Peyer's patch (tissue), 4 donors: ENCODE results near the gene YY1. TPM values are rescaled to one million over a fixed set of nuclear protein-coding genes. Genes with fewer than 3 reads are reported as not detected.
"Not testable (repeated sequence)": the region's sequence is repeated elsewhere in the genome, so short reads cannot be mapped to it uniquely, and the experiment has no call there.

ENCODE experiments used
- DNase-seq, 3 donors: peaks; one replicate each; pipeline ENCODE4 v3.0.0-alpha.2; 2017 to 2019
- H3K27ac ChIP-seq, 4 donors: fragments of 200-600 bp; sonication (generic); one replicate each; pipeline ENCODE4 v1.5.1; 2016 to 2019
- H3K27me3 ChIP-seq, 2 donors: fragments of 200-600 bp; sonication (generic); one replicate each; pipeline ENCODE4 v1.5.1; 2019
- H3K36me3 ChIP-seq, 3 donors: fragments of 200-600 bp; sonication (generic); one replicate each; pipeline ENCODE4 v1.5.1; 2016 to 2019
- H3K4me1 ChIP-seq, 4 donors: fragments of 200-600 bp; sonication (generic); one replicate each; pipeline ENCODE4 v1.5.1; 2016 to 2019
- H3K4me3 ChIP-seq, 4 donors: fragments of 200-600 bp; sonication (generic); 1 replicate in 3 of 4; 2 replicates in 1 of 4; pipeline ENCODE4 v1.5.1; 2016 to 2019; ENCODE audit warnings: mild to moderate bottlenecking in 1 of 4
- H3K9me3 ChIP-seq, 4 donors: fragments of 200-600 bp; sonication (generic); one replicate each; pipeline ENCODE4 v1.5.1; 2016 to 2019; ENCODE audit warnings: mild to moderate bottlenecking in 1 of 4
- CTCF ChIP-seq, 6 experiments: fragments of 450-650 bp in 4 of 6; fragments of 200-600 bp in 2 of 6; sonication (generic) in 1 of 6; IDR thresholded peaks; one replicate each; pipeline ENCODE4 v1.5.1; 2017 to 2019; ENCODE audit warnings: antibody characterized with exemption in 6 of 6, mild to moderate bottlenecking in 3 of 6, moderate library complexity in 1 of 6
- POLR2A ChIP-seq, 2 donors: fragments of 450-650 bp; IDR thresholded peaks; one replicate each; pipeline ENCODE4 v1.5.1; 2017; ENCODE audit warnings: antibody characterized with exemption in 2 of 2, mild to moderate bottlenecking in 2 of 2, moderate library complexity in 2 of 2
- total RNA-seq, 4 donors: library from RNA; depleted of rRNA; stranded (reverse); fragments of >200 nt; gene quantifications; one replicate each; pipeline ENCODE4 v1.1.0, GENCODE V29; 2016

Gene YY1
- total RNA-seq, 4 donors from 2014 or later = 42.0 to 63.5 (median 50.9) TPM

- no peaks in the 10 kb centered on the region for H3K9me3 ChIP-seq
- H3K4me3 ChIP-seq = no peak overlapping the region
- H3K36me3 ChIP-seq = no peaks in the 10 kb centered on the region
- peaks cover 6 to 37% (median 16%) of the 10 kb centered on the region in 4 donors for H3K4me1 ChIP-seq
- peak overlapping the region in 2 of 4 donors; percentile 11 to 81 for H3K27ac ChIP-seq
- H3K27me3 ChIP-seq = no peaks in the 10 kb centered on the region
- DNase-seq = no peak
- TF ChIP-seq CTCF (IDR thresholded peaks at IDR 0.05) (no peak), POLR2A (IDR thresholded peaks at IDR 0.05) (no peak)
These were observed 14.6 kb upstream of the YY1 start for GRCh38 chr14:100224229-100224866.

DNA sequence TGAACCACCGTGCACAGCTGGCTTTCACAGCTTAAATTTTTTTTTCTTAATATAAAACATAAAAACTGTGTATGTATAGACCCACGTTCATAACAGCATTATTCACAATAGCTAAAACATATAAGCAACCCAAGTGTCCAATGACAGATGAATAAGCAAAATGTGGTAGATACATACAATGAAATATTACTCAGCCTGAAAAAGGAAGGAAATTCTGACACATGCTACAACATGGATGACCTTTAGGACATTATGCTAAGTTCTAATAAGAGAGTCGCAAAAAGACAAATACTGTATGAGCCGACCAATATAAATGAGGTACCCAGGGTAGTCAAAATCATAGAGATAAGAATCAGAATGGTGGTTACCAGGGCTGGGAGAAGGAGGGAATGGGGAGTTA, 13.8 kb upstream of the YY1 start:
- Histone ChIP-seq H3K4me3 (no peak overlapping the region), H3K9me3 (no peaks in the 10 kb centered on the region), H3K4me1 (peaks cover 6 to 37% (median 16%) of the 10 kb centered on the region in 4 donors), H3K36me3 (no peaks in the 10 kb centered on the region), H3K27ac (no peak overlapping the region), H3K27me3 (no peaks in the 10 kb centered on the region)
- DNase-seq = no peak
- TF ChIP-seq POLR2A (IDR thresholded peaks at IDR 0.05) = no peak
- TF ChIP-seq CTCF (IDR thresholded peaks at IDR 0.05) = no peak

DNA sequence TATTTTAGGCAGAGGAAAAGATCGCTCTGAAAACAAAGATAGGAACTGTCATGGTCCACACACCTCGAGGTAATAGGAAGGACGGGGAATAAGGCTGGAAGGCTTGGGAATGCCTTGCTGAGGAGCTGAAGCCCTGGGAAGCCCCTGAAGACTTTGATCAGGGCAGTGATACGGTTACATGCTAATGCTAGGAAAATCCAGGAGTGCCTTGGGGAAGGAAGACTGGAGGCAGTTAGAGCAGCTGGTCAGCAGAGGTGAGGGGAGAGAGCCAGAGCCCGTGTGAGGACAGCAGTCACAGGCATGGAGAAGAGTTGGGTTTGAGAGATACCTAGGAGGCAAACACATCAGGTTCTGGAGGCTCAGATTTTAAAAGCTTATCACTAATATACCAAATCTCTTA, 8.6 kb upstream of the YY1 start:
- no peaks in the 10 kb centered on the region for H3K36me3 ChIP-seq
- H3K9me3 ChIP-seq = no peaks in the 10 kb centered on the region
- no peak overlapping the region for H3K27ac ChIP-seq
- DNase-seq = no peak
- H3K4me3 ChIP-seq = no peak overlapping the region
- TF ChIP-seq POLR2A (IDR thresholded peaks at IDR 0.05) (no peak), CTCF (IDR thresholded peaks at IDR 0.05) (no peak)
- no peaks in the 10 kb centered on the region for H3K27me3 ChIP-seq
- H3K4me1 ChIP-seq = no peaks in the 10 kb centered on the region

DNA sequence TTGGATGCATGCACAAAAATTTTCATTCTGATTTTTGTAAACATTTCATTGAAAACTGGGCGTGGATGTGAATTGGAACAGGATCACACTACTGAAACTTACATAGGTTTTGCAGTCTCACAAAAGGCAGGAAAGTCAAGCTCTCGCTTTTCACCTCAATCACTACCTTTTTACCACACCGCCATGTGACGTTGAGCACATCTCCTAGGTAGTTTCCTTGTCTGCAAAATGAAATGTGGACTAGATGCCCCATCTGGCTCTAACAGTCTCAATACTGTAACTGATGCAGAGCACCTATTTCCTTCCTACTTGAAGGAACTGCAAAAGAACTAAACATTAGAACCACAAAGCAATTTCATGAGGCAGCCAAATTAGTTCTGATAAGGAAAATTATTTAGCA, 4.4 kb upstream of the YY1 start:
- TF ChIP-seq POLR2A (IDR thresholded peaks at IDR 0.05) = no peak
- no peak for TF ChIP-seq CTCF (IDR thresholded peaks at IDR 0.05)
- H3K27ac ChIP-seq = no peak overlapping the region
- H3K9me3 ChIP-seq = no peaks in the 10 kb centered on the region
- H3K4me1 ChIP-seq = peaks cover 0 to 21% (median 6%) of the 10 kb centered on the region in 4 donors
- H3K36me3 ChIP-seq = no peaks in the 10 kb centered on the region
- no peaks in the 10 kb centered on the region for H3K27me3 ChIP-seq
- DNase-seq = no peak
- H3K4me3 ChIP-seq = no peak overlapping the region

DNA sequence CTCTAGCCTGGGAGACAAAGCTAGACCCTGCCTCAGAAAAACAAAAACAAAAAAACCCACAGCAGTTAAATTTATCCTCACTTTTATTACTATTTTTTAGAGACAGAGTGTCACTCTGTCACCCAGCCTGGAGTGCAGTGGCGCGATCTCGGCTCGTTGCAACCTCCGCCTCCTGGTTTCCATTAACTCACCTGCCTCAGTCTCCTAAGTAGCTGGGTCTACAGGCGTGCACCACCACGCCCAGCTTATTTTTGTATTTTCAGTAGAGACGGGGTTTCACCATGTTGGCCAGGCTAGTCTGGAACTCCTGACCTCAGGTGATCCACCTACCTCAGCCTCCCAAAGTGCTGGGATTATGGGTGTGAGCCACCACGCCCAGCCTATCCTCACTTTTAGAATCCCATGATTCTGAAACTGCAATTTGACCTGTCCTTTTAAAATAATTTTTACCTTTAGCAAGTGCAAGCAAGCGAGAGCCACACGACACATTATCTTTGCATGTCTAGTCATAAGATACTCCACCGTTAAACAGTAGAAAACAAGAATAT, 2.6 kb upstream of the YY1 start:
- peaks cover 0 to 26% (median 7%) of the 10 kb centered on the region in 4 donors for H3K4me1 ChIP-seq
- not testable (repeated sequence) for H3K9me3 ChIP-seq, H3K36me3 ChIP-seq, H3K27me3 ChIP-seq, DNase-seq, H3K27ac ChIP-seq
- peak overlapping the region in 1 of 4 donors; percentile 100 for H3K4me3 ChIP-seq

- no peaks in the 10 kb centered on the region for H3K27me3 ChIP-seq
- no peak for DNase-seq
- peak overlapping the region in 1 of 4 donors; percentile 100 for H3K27ac ChIP-seq
- H3K36me3 ChIP-seq = no peaks in the 10 kb centered on the region
- no peaks in the 10 kb centered on the region for H3K9me3 ChIP-seq
- peaks cover 0 to 31% (median 12%) of the 10 kb centered on the region in 4 donors for H3K4me1 ChIP-seq
- H3K4me3 ChIP-seq = peak overlapping the region in 2 of 4 donors; percentile 100
- TF ChIP-seq CTCF (IDR thresholded peaks at IDR 0.05) (no peak), POLR2A (IDR thresholded peaks at IDR 0.05) (no peak)
These were observed 2.1 kb upstream of the YY1 start for GRCh38 chr14:100236881-100237280.
